PFSK-1 (cell line): ENCODE results near the gene ZNF777.

Experiments used
- FOXP2 ChIP-seq: optimal IDR thresholded peaks from 2 replicates; pipeline ENCODE3; 2011; ENCODE audit warnings: borderline replicate concordance, control low read depth, inconsistent platforms; ENCODE audit not compliant: insufficient read depth; ENCODE audit errors: extremely low read length, extremely low read depth
- POLR2AphosphoS5 ChIP-seq: IDR thresholded peaks from 2 replicates; pipeline ENCODE4 v1.6.1; 2012; ENCODE audit warnings: low read depth, mild to moderate bottlenecking, control low read depth, low read length, moderate library complexity
- SIN3A ChIP-seq: IDR thresholded peaks from 2 replicates; pipeline ENCODE4 v1.6.1; 2012; ENCODE audit warnings: mild to moderate bottlenecking, low read length, moderate library complexity, borderline replicate concordance; ENCODE audit not compliant: insufficient read depth
- TAF1 ChIP-seq: IDR thresholded peaks from 2 replicates; pipeline ENCODE4 v1.6.1; 2012; ENCODE audit warnings: low read length, control low read depth, borderline replicate concordance; ENCODE audit not compliant: insufficient read depth
- TF ChIP-seq, protein P1 (sequence below), 2 experiments: IDR thresholded peaks; 2 replicates each; pipeline versions ENCODE4 v1.6.1 to v1.8.0; 2011 to 2012; ENCODE audit warnings: low read depth in 2 of 2, low read length in 2 of 2, control low read depth in 1 of 2, inconsistent platforms in 1 of 2, mild to moderate bottlenecking in 1 of 2, moderate library complexity in 1 of 2; ENCODE audit not compliant: insufficient read depth in 1 of 2

Gene ZNF777

DNA sequence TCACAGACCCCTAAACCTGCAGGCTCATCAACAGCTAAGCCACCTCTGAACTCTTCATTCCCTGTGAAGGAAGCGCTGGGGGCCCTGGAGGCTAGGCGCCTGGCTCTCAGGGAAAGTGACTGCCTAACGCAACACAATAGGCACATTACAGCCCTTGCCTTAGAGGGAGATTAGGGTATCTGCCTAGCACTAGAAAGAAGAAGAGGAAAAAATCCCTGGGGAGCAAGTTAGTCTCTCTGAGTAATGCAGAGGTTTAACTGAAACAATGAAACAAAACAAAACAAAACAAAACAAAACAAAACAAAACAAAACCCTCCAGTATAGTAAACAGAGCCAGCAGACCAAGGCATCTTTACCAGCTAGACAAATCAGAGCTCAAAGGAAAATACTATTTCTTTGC, 2.6 kb downstream of the ZNF777 start:
- TF ChIP-seq FOXP2: no peak
- TF ChIP-seq TAF1: no peak
- TF ChIP-seq, protein P1, sequence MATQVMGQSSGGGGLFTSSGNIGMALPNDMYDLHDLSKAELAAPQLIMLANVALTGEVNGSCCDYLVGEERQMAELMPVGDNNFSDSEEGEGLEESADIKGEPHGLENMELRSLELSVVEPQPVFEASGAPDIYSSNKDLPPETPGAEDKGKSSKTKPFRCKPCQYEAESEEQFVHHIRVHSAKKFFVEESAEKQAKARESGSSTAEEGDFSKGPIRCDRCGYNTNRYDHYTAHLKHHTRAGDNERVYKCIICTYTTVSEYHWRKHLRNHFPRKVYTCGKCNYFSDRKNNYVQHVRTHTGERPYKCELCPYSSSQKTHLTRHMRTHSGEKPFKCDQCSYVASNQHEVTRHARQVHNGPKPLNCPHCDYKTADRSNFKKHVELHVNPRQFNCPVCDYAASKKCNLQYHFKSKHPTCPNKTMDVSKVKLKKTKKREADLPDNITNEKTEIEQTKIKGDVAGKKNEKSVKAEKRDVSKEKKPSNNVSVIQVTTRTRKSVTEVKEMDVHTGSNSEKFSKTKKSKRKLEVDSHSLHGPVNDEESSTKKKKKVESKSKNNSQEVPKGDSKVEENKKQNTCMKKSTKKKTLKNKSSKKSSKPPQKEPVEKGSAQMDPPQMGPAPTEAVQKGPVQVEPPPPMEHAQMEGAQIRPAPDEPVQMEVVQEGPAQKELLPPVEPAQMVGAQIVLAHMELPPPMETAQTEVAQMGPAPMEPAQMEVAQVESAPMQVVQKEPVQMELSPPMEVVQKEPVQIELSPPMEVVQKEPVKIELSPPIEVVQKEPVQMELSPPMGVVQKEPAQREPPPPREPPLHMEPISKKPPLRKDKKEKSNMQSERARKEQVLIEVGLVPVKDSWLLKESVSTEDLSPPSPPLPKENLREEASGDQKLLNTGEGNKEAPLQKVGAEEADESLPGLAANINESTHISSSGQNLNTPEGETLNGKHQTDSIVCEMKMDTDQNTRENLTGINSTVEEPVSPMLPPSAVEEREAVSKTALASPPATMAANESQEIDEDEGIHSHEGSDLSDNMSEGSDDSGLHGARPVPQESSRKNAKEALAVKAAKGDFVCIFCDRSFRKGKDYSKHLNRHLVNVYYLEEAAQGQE (IDR thresholded peaks at IDR 0.05; ENCODE audit: insufficient read depth in 1 of 2, low read depth in 2 of 2, low read length in 2 of 2): no peak
- TF ChIP-seq POLR2AphosphoS5: no peak
- TF ChIP-seq SIN3A: no peak

DNA sequence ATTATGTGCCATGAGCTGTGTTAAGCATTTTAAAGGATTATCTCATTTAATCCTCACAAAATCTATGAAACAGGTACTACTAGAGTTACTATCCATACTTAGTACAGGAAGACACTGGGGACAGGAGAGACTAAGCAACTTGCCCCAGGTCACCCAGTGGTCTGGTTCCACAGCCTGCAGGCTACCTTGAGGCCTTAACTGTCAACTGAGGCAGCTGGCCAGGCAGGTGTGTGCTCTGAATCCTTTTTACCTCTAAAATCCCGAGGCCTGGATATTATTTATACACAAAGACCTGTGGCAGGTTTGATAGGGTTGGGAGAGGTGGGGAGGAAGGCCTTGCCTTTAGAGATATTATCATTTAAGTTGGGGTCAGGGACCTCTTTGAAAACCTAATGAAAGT, 3.1 kb downstream of the ZNF777 start:
- TF ChIP-seq, protein P1 (IDR thresholded peaks at IDR 0.05; ENCODE audit: insufficient read depth in 1 of 2, low read depth in 2 of 2, low read length in 2 of 2): no peak

DNA sequence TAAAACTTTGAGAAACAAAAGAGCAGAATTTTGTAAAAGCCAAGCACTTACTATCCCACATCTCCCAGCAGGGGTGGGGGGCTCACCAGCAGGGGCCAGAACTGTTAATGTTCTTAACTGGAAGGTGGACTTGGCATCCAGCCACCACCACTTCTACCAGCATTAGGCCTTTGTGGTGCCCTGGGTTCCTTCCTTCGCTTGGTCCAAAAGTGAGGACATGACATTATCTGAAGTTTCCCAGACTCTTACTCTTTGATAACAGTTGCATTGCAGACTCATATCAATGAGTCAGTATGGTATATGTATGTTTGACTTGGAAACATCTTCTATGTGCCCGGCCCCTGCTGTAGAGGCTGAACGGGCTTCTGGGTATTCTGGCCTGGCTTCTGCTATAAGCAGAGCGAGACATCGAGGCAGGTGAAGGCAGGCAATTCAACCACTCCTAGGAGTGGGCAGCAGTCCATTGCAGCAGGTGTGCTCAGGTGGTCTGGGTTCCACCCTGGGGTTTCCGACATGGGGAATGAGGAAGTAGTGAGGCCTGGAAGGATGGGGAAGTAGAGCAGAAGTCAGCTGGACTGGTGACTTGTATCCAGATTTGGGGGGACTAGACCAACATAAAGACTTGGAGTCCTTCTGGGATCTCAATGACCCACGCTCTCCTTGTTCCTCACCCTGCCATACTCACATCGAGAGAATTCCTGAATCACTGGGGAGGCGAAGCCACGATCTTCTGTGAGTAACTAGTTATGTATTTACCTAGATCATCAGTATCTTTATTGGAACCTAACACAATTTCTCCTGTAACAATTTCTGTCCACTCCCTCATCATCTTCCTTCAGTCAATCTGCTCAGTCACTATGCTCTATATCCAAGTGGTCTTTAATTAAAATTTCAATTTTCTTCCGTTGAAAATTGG, 4.1 kb downstream of the ZNF777 start:
- TF ChIP-seq, protein P1 (IDR thresholded peaks at IDR 0.05; ENCODE audit: insufficient read depth in 1 of 2, low read depth in 2 of 2, low read length in 2 of 2): no peak

DNA sequence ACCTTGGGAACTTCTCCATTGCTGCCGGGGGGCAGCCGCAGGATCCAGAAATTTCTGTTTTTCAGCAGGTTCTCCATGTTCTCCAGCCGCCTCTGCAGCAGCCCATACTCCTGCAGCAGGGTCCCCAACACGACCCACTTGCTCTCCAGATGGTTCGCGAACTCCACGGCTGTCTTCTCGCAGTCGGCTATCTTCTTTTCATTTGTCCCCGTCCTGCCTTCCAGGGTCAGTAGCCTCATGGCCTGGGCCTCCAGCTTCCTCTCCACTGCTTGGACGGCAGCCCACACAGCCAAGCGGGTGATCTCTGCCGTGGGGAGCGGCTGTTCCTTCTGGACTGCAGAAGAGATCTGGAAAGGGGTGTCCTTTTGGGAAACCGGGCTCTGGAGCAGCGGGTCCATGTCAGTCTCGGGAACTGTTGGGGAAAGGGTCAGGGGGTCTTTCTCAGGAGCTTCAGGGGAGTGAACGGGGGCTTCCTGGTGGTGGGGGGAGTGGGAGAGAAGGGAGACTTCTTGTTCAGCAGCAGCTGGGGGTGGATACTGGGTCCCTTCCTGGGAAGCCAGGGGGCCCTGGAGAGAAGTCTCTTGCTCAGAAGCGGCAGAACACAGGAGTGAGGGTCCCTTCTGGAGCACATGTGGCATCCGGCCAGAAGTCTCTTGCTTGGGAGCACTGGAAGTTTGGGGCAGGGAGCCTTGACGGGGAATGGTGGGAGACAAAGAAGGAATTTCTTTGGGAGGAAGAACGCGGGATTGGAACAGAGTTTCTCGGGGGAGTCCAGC, 5.5 kb downstream of the ZNF777 start:
- TF ChIP-seq TAF1 (no peak), SIN3A (no peak), POLR2AphosphoS5 (no peak), FOXP2 (no peak)
- TF ChIP-seq, protein P1 (IDR thresholded peaks at IDR 0.05; ENCODE audit: insufficient read depth in 1 of 2, low read depth in 2 of 2, low read length in 2 of 2): no peak

DNA sequence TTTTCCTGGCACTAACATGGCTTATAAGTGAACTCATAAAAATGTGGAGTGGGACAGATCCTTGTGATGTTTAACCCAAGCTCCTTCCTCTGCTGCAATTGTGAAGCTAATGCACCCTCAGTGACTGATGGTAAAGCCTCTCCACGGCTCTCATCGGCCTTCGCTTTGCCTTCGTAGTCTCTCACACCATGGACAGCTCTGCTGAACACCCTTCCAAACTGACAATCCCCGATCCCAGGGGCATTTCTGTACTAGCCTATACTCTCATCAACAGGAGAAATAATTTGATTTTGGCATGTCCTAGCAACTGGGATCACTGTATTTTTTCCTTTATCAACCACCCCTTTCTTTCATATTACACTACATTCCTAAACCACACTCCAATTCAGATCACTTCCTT, 6.1 kb downstream of the ZNF777 start:
- TF ChIP-seq FOXP2: no peak
- TF ChIP-seq TAF1: no peak
- TF ChIP-seq, protein P1 (IDR thresholded peaks at IDR 0.05; ENCODE audit: insufficient read depth in 1 of 2, low read depth in 2 of 2, low read length in 2 of 2): no peak
- no peak for TF ChIP-seq POLR2AphosphoS5
- TF ChIP-seq SIN3A: no peak
